ENCODE measurements around the gene ATP5MK. TPM values are rescaled to one million over a fixed set of nuclear protein-coding genes. Genes with fewer than 3 reads are reported as not detected.
A peak's percentile ranks its signal among the peaks of the same experiment; 100 is the strongest.
"Not testable (repeated sequence)": the region's sequence is repeated elsewhere in the genome, so short reads cannot be mapped to it uniquely, and the experiment has no call there.

Gene ATP5MK
- total RNA-seq = 100 to 1,000 TPM; 870 to 985 TPM
- long read RNA-seq, transcript ATP5MD-201 (4 exons, 364 nt) = major isoform, 39 of 40 reads
- long read RNA-seq, partial matches to known transcripts = 1 of 40 reads
- long read RNA-seq, other reads (novel, unspliced or antisense) = 0 of 40 reads

GRCh38 chr10:103396067-103396788 lies at the start of gene ATP5MK, which contains the start of gene PDCD11:
Gene ATP5MK, minus strand, starts transcription at chr10:103396475. Its CDS starts 4,018 bp downstream, at chr10:103392457.
Gene PDCD11, plus strand, starts transcription at chr10:103396626. Its CDS starts 1,801 bp downstream, at chr10:103398427.
- DNase-seq (peak; percentile 98), ATAC-seq (peak; percentile 100)
- intact Hi-C loops (cut with DNase I) = no loop called here

GRCh38 chr10:103445366-103445765 lies 49.1 kb upstream of the ATP5MK start:
- DNase-seq (no peak), ATAC-seq (no peak)
- intact Hi-C loops (cut with DNase I) = no loop called here

- intact Hi-C loops (cut with DNase I) = no loop called here
- no peak for DNase-seq
- no peak for ATAC-seq
Observed at GRCh38 chr10:103444478-103444877, 48.2 kb upstream of the ATP5MK start.

GRCh38 chr10:103443475-103444185 lies 47.4 kb upstream of the ATP5MK start:
- no peak for DNase-seq
- no peak for ATAC-seq
- intact Hi-C loops (cut with DNase I) = no loop called here

GRCh38 chr10:103442031-103442461 lies 45.8 kb upstream of the ATP5MK start:
- ATAC-seq = peak; percentile 18 to 56
- intact Hi-C loops (cut with DNase I) = no loop called here
- DNase-seq = peak; percentile 53

- no peak for DNase-seq
- intact Hi-C loops (cut with DNase I) = no loop called here
- ATAC-seq = no peak
Observed at GRCh38 chr10:103441611-103442010, 45.3 kb upstream of the ATP5MK start.

- intact Hi-C loops (cut with DNase I) = no loop called here
- ATAC-seq = no peak
- DNase-seq = no peak
Observed at GRCh38 chr10:103441206-103441605, 44.9 kb upstream of the ATP5MK start.

- DNase-seq (no peak), ATAC-seq (no peak)
- intact Hi-C loops (cut with DNase I) = no loop called here
Observed at GRCh38 chr10:103440416-103440815, 44.1 kb upstream of the ATP5MK start.

GRCh38 chr10:103439776-103440175 lies 43.5 kb upstream of the ATP5MK start:
- DNase-seq (no peak), ATAC-seq (no peak)
- intact Hi-C loops (cut with DNase I) = no loop called here

GRCh38 chr10:103433858-103434257 lies 37.6 kb upstream of the ATP5MK start:
- intact Hi-C loops (cut with DNase I) = no loop called here
- DNase-seq (peak; percentile 71), ATAC-seq (peak; percentile 53 to 76)

GRCh38 chr10:103431902-103432301 lies 35.6 kb upstream of the ATP5MK start:
- DNase-seq (no peak), ATAC-seq (no peak)
- intact Hi-C loops (cut with DNase I) = no loop called here

GRCh38 chr10:103429647-103430046 lies 33.4 kb upstream of the ATP5MK start:
- intact Hi-C loops (cut with DNase I) = no loop called here
- no peak for DNase-seq
- no peak for ATAC-seq

GRCh38 chr10:103428989-103429643 lies 32.8 kb upstream of the ATP5MK start:
- intact Hi-C loops (cut with DNase I) = no loop called here
- DNase-seq (no peak), ATAC-seq (no peak)

GRCh38 chr10:103427866-103428265 lies 31.6 kb upstream of the ATP5MK start:
- DNase-seq (no peak), ATAC-seq (no peak)
- intact Hi-C loops (cut with DNase I) = no loop called here

- DNase-seq (no peak), ATAC-seq (no peak)
- intact Hi-C loops (cut with DNase I) = no loop called here
Observed at GRCh38 chr10:103423748-103424147, 27.5 kb upstream of the ATP5MK start.

GRCh38 chr10:103419101-103419500 lies 22.8 kb upstream of the ATP5MK start:
- intact Hi-C loops (cut with DNase I) = loop anchor here in 1 of 2 donors (5.0 kb wide), 1 partner anchor 68 kb away; no protein-coding TSS in a partner anchor
- ATAC-seq = no peak
- no peak for DNase-seq

- ATAC-seq (no peak), DNase-seq (no peak)
- intact Hi-C loops (cut with DNase I) = loop anchor here (2.0 to 5.0 kb wide), 2 partner anchors 67 to 70 kb away; no protein-coding TSS in a partner anchor
Observed at GRCh38 chr10:103417601-103418000, 21.3 kb upstream of the ATP5MK start.

- DNase-seq = not testable (repeated sequence)
- intact Hi-C loops (cut with DNase I) = loop anchor here (2.0 to 5.0 kb wide), 2 partner anchors 68 to 70 kb away; no protein-coding TSS in a partner anchor
Observed at GRCh38 chr10:103417148-103417469, 20.8 kb upstream of the ATP5MK start.

GRCh38 chr10:103416436-103417147 lies 20.3 kb upstream of the ATP5MK start:
- ATAC-seq (peak; percentile 31 to 41), DNase-seq (peak; percentile 62)
- intact Hi-C loops (cut with DNase I) = loop anchor here (2.0 to 5.0 kb wide), 2 partner anchors 68 to 71 kb away; no protein-coding TSS in a partner anchor

More at GRCh38 chr10:103417148-103417469, 20.8 kb upstream of the ATP5MK start:
- not testable (repeated sequence) for ATAC-seq

Measured in left cardiac atrium (tissue), 4 donors.